Measurements from ENCODE around the gene DPP3. TPM values are rescaled to one million over a fixed set of nuclear protein-coding genes. Genes with fewer than 3 reads are reported as not detected.

Gene DPP3
- total and polyA plus RNA-seq, 12 donors, result 6.2 to 28.9 (median 14.7) TPM

- DNase-seq, result no peak
- 66 to 70% methylated on average over 17 to 20 of the region's 20 CpGs for WGBS, 2 donors
- peaks cover 0 to 96% (median 0%) of the 10 kb centered on the region in 9 donors for H3K36me3 ChIP-seq
- H3K9me3 ChIP-seq, result no peaks in the 10 kb centered on the region
- H3K4me3 ChIP-seq, result no peak overlapping the region
- intact Hi-C loops (cut with DNase I), result no loop called here
- ATAC-seq, result no peak
- no peak overlapping the region for H3K27ac ChIP-seq
- H3K27me3 ChIP-seq, result no peaks in the 10 kb centered on the region
- TF ChIP-seq, protein P1, sequence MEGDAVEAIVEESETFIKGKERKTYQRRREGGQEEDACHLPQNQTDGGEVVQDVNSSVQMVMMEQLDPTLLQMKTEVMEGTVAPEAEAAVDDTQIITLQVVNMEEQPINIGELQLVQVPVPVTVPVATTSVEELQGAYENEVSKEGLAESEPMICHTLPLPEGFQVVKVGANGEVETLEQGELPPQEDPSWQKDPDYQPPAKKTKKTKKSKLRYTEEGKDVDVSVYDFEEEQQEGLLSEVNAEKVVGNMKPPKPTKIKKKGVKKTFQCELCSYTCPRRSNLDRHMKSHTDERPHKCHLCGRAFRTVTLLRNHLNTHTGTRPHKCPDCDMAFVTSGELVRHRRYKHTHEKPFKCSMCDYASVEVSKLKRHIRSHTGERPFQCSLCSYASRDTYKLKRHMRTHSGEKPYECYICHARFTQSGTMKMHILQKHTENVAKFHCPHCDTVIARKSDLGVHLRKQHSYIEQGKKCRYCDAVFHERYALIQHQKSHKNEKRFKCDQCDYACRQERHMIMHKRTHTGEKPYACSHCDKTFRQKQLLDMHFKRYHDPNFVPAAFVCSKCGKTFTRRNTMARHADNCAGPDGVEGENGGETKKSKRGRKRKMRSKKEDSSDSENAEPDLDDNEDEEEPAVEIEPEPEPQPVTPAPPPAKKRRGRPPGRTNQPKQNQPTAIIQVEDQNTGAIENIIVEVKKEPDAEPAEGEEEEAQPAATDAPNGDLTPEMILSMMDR (IDR thresholded peaks at IDR 0.05), result peak in 4 of 9 donors; percentile 7 to 30 (median 16)
- H3K4me1 ChIP-seq, result no peaks in the 10 kb centered on the region
These were observed 11.2 kb downstream of the DPP3 start for GRCh38 chr11:66491315-66491935.

GRCh38 chr11:66492161-66492865, 12.1 kb downstream of the DPP3 start:
- Histone ChIP-seq H3K27me3 (no peaks in the 10 kb centered on the region), H3K36me3 (peaks cover 0 to 96% (median 8%) of the 10 kb centered on the region in 9 donors), H3K4me3 (no peak overlapping the region), H3K4me1 (no peaks in the 10 kb centered on the region), H3K9me3 (no peaks in the 10 kb centered on the region), H3K27ac (no peak overlapping the region)
- no peak for ATAC-seq
- DNase-seq, result no peak
- intact Hi-C loops (cut with DNase I), result no loop called here
- TF ChIP-seq, protein P1 (IDR thresholded peaks at IDR 0.05), result no peak
- 90 to 95% methylated on average over 10 of the region's 10 CpGs for WGBS, 2 donors

GRCh38 chr11:66493130-66493529, 12.9 kb downstream of the DPP3 start:
- DNase-seq (no peak), ATAC-seq (peak in 1 of 8 donors; percentile 27)
- Histone ChIP-seq H3K4me1 (no peaks in the 10 kb centered on the region), H3K36me3 (peaks cover 0 to 96% (median 9%) of the 10 kb centered on the region in 9 donors), H3K4me3 (no peak overlapping the region), H3K27me3 (no peaks in the 10 kb centered on the region), H3K27ac (no peak overlapping the region), H3K9me3 (no peaks in the 10 kb centered on the region)
- intact Hi-C loops (cut with DNase I), result no loop called here
- 96 to 98% methylated on average over 10 of the region's 10 CpGs for WGBS, 2 donors
- TF ChIP-seq, protein P1 (IDR thresholded peaks at IDR 0.05), result no peak

DNA sequence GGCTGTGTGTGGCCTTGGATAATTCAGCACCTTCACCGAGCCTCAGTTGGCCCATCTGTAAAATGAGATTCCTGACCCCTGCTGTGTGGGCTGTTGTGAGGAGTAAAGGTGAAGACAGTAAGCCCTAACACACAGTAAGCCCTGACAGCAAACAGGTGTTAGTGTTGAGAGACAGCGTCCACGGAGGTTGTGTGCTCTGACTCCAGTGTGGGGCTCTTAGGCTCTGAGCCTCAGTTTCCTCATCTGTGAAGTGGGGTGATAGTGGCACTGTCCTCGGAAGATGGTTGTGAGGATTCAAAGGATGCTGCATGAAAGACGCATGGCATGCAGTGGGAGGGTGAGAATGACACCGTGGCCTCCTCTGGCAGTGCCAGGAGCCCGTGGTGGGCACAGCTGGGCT, 14.2 kb downstream of the DPP3 start:
- ATAC-seq (no peak), DNase-seq (no peak)
- intact Hi-C loops (cut with DNase I), result no loop called here
- peaks cover 0 to 96% (median 9%) of the 10 kb centered on the region in 9 donors for H3K36me3 ChIP-seq
- H3K9me3 ChIP-seq, result no peaks in the 10 kb centered on the region
- H3K27me3 ChIP-seq, result no peaks in the 10 kb centered on the region
- no peak overlapping the region for H3K27ac ChIP-seq
- no peaks in the 10 kb centered on the region for H3K4me1 ChIP-seq
- 91 to 92% methylated on average over 7 of the region's 7 CpGs for WGBS, 2 donors
- H3K4me3 ChIP-seq, result no peak overlapping the region
- TF ChIP-seq, protein P1 (IDR thresholded peaks at IDR 0.05), result no peak

Data from heart right ventricle (tissue), 16 donors.